Ishikawa (cell line): ENCODE results near the gene CAMK1.

ENCODE experiments used
- TCF12 ChIP-seq: IDR thresholded peaks from 2 replicates; pipeline ENCODE4 v1.6.1; 2012; ENCODE audit warnings: low read depth
- TEAD4 ChIP-seq: IDR thresholded peaks from 2 replicates; pipeline ENCODE4 v1.6.1; 2012
- YY1 ChIP-seq: IDR thresholded peaks from 2 replicates; pipeline ENCODE4 v1.6.1; 2012; ENCODE audit warnings: low read depth

DNA sequence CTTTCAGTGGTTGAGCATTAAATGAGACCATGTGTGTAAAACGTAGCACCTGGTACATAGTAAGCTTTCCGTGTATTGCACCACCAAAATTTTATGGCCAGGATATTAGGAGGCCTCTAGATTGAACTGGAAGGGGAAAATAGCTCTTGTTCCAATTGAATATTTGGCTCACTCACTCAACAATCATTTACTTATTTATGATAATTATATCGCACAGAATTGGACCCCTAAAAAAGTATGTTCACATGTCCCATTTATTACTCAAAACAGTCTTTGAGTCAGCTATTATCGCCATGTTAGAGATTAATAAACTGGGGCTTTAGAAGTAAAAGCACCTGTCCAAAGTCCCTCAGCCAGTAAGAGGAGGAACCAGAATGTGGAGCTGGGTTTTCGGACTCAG, 35.2 kb upstream of the CAMK1 start:
- TF ChIP-seq TEAD4 (no peak), YY1 (no peak), TCF12 (no peak)
